ENCODE measurements around the gene RAB43. TPM values are rescaled to one million over a fixed set of nuclear protein-coding genes. Genes with fewer than 3 reads are reported as not detected.
"Not testable (repeated sequence)": the region's sequence is repeated elsewhere in the genome, so short reads cannot be mapped to it uniquely, and the experiment has no call there.

Gene RAB43
- total RNA-seq, 2 donors from 2014 or later: 34.5 to 38.1 TPM

- H3K27ac Mint-ChIP-seq: peak overlapping the region; percentile 86
- peaks cover 28% of the 10 kb centered on the region for H3K36me3 ChIP-seq (ENCODE audit: control insufficient read depth, insufficient read depth, low read length)
- peaks cover 17% of the 10 kb centered on the region for H3K4me1 ChIP-seq (ENCODE audit: control insufficient read depth, insufficient read depth, low read length)
- H3K27me3 ChIP-seq (ENCODE audit: control insufficient read depth, insufficient read depth, low read length, poor library complexity, severe bottlenecking): no peaks in the 10 kb centered on the region
- no peak overlapping the region for H3K27ac ChIP-seq (ENCODE audit: low read depth, low read length)
- no peak overlapping the region for H3K4me3 ChIP-seq (ENCODE audit: low read length)
- H3K9me3 Mint-ChIP-seq: no peaks in the 10 kb centered on the region
- H3K36me3 Mint-ChIP-seq (ENCODE audit: low read depth): peaks cover 35% of the 10 kb centered on the region
- no peaks in the 10 kb centered on the region for H3K9me3 ChIP-seq (ENCODE audit: control insufficient read depth, low read length)
- H3K4me3 Mint-ChIP-seq: no peak overlapping the region
- H3K4me1 Mint-ChIP-seq: peaks cover 48% of the 10 kb centered on the region
- TF ChIP-seq, protein P1, sequence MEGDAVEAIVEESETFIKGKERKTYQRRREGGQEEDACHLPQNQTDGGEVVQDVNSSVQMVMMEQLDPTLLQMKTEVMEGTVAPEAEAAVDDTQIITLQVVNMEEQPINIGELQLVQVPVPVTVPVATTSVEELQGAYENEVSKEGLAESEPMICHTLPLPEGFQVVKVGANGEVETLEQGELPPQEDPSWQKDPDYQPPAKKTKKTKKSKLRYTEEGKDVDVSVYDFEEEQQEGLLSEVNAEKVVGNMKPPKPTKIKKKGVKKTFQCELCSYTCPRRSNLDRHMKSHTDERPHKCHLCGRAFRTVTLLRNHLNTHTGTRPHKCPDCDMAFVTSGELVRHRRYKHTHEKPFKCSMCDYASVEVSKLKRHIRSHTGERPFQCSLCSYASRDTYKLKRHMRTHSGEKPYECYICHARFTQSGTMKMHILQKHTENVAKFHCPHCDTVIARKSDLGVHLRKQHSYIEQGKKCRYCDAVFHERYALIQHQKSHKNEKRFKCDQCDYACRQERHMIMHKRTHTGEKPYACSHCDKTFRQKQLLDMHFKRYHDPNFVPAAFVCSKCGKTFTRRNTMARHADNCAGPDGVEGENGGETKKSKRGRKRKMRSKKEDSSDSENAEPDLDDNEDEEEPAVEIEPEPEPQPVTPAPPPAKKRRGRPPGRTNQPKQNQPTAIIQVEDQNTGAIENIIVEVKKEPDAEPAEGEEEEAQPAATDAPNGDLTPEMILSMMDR (conservative IDR thresholded peaks at IDR 0.05): no peak
- peak; percentile 52 for DNase-seq
- H3K9ac ChIP-seq (ENCODE audit: extremely low read depth, low read length, poor library complexity, severe bottlenecking): no peak overlapping the region
- no peaks in the 10 kb centered on the region for H3K27me3 Mint-ChIP-seq (ENCODE audit: insufficient read depth)
- 84 to 89% methylated on average over 5 to 6 of the region's 6 CpGs for WGBS, 2 experiments (ENCODE audit: insufficient coverage in 1 of 2, insufficient read length in 1 of 2)
Observed at GRCh38 chr3:129114455-129114854, 7.1 kb downstream of the RAB43 start.

DNA sequence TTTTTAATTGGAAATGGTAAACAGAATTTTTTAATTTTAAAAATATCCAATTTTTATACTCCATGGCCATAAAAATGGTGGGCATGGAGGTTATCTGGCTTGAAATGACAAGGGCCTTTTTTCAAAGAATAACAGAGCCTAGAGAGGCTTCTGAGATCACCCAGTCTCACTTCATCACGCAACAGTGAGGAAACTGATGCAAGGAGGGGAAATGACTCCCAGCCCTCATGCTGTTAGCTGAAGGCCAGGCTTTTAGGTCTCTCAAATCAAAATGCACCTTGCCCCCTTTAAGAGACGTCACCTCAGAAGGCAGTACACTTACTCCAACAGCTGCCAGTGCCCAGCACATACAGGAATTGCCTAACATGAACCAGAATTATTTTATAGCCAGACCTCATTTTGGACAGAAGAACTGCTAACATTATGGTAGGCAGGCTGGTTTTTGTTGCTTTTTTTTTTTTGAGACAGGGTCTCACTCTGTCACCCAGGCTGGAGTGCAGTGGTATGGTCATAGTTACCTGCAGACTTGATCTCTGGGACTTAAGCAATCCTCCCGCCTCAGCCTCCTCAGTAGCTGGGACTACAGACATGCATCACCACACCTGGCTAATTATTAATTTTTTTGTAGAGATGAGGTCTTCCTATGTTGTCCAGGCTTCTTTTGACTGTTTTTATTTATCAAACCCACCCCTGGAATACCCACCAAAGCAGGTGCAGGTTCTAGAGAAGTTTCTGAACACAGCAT is 9.1 kb downstream of the RAB43 start:
- Histone ChIP-seq H3K4me1 (ENCODE audit: control insufficient read depth, insufficient read depth, low read length) (peaks cover 3% of the 10 kb centered on the region), H3K9ac (ENCODE audit: extremely low read depth, low read length, poor library complexity, severe bottlenecking) (no peak overlapping the region), H3K4me3 (ENCODE audit: low read length) (no peak overlapping the region), H3K27ac (ENCODE audit: low read depth, low read length) (no peak overlapping the region), H3K36me3 (ENCODE audit: control insufficient read depth, insufficient read depth, low read length) (peaks cover 26% of the 10 kb centered on the region), H3K27me3 (ENCODE audit: control insufficient read depth, insufficient read depth, low read length, poor library complexity, severe bottlenecking) (no peaks in the 10 kb centered on the region), H3K9me3 (ENCODE audit: control insufficient read depth, low read length) (no peaks in the 10 kb centered on the region)
- TF ChIP-seq, protein P1 (conservative IDR thresholded peaks at IDR 0.05): no peak
- no peaks in the 10 kb centered on the region for H3K27me3 Mint-ChIP-seq (ENCODE audit: insufficient read depth)
- H3K4me3 Mint-ChIP-seq: no peak overlapping the region
- peaks cover 39% of the 10 kb centered on the region for H3K4me1 Mint-ChIP-seq
- no peak overlapping the region for H3K27ac Mint-ChIP-seq
- H3K36me3 Mint-ChIP-seq (ENCODE audit: low read depth): peaks cover 42% of the 10 kb centered on the region
- no peaks in the 10 kb centered on the region for H3K9me3 Mint-ChIP-seq
- WGBS, 2 experiments (ENCODE audit: insufficient coverage in 1 of 2, insufficient read length in 1 of 2): 92 to 94% methylated on average over 2 to 3 of the region's 3 CpGs
- DNase-seq: no peak

DNA sequence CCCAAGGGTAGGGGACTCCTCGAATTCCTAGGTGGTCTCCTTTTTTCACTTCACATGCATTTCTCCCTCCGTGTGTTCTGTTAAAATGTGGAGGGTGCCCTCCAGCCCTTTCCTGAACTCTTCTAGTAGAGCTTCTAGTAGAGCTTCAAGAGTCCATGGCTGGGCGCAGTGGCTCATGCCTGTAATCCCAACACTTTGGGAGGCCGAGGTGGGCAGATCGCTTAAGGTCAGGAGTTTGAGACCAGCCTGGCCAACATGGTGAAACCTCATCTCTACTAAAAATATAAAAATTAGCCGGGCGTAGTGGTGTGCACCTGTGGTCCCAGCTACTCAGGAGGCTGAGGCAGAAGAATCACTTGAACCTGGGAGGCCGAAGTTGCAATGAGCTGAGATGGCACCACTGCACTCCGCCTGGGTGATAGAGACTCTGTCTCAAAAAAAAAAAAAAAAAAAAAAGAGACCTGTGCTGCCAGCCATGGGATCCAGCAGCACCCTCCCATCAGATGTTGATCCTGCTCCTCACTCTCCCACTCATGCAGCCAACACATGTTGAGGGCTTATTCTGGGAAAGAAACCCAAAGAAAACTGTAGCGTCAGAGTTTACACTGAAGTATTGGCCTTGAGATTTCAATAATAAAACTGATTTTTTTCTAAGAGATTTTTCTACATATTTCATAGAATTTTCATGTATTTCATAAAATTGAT is 10.4 kb downstream of the RAB43 start:
- peaks cover 26% of the 10 kb centered on the region for H3K36me3 ChIP-seq (ENCODE audit: control insufficient read depth, insufficient read depth, low read length)
- not testable (repeated sequence) for H3K9ac ChIP-seq (ENCODE audit: extremely low read depth, low read length, poor library complexity, severe bottlenecking); H3K9me3 ChIP-seq (ENCODE audit: control insufficient read depth, low read length); DNase-seq; H3K4me1 ChIP-seq (ENCODE audit: control insufficient read depth, insufficient read depth, low read length); H3K4me3 Mint-ChIP-seq; H3K27ac ChIP-seq (ENCODE audit: low read depth, low read length); H3K27me3 Mint-ChIP-seq (ENCODE audit: insufficient read depth); H3K27me3 ChIP-seq (ENCODE audit: control insufficient read depth, insufficient read depth, low read length, poor library complexity, severe bottlenecking); H3K9me3 Mint-ChIP-seq; H3K4me3 ChIP-seq (ENCODE audit: low read length); H3K27ac Mint-ChIP-seq
- peaks cover 41% of the 10 kb centered on the region for H3K36me3 Mint-ChIP-seq (ENCODE audit: low read depth)
- 93 to 100% methylated on average over 3 to 10 of the region's 10 CpGs for WGBS, 2 experiments (ENCODE audit: insufficient coverage in 1 of 2, insufficient read length in 1 of 2)
- H3K4me1 Mint-ChIP-seq: peaks cover 28% of the 10 kb centered on the region
